Activated naive CD8-positive, alpha-beta T cell (primary cell): ENCODE measurements around the gene NHERF1.
A peak's percentile ranks its signal among the peaks of the same experiment; 100 is the strongest.

Experiments
- H3K27ac Mint-ChIP-seq: one replicate; pipeline ENCODE4 v1.8.0; 2021; ENCODE audit warnings: mixed read lengths
- H3K27me3 Mint-ChIP-seq: one replicate; pipeline ENCODE4 v1.8.0; 2021; ENCODE audit warnings: mixed read lengths
- H3K36me3 Mint-ChIP-seq: one replicate; pipeline ENCODE4 v1.8.0; 2021; ENCODE audit warnings: mixed read lengths
- H3K4me1 Mint-ChIP-seq: one replicate; pipeline ENCODE4 v1.8.0; 2021; ENCODE audit warnings: low read depth, mixed read lengths
- H3K4me3 Mint-ChIP-seq: one replicate; pipeline ENCODE4 v1.8.0; 2021; ENCODE audit warnings: mild to moderate bottlenecking, mixed read lengths
- H3K9me3 Mint-ChIP-seq: one replicate; pipeline ENCODE4 v1.8.0; 2021; ENCODE audit warnings: low read depth, mixed read lengths

The NHERF1 gene

GRCh38 chr17:74739227-74739831 lies 9.1 kb upstream of the NHERF1 start:
- Mint-ChIP-seq H3K27ac (peak overlapping the region; percentile 81), H3K27me3 (no peaks in the 10 kb centered on the region), H3K36me3 (no peaks in the 10 kb centered on the region), H3K4me3 (peak overlapping the region; percentile 85), H3K9me3 (no peaks in the 10 kb centered on the region), H3K4me1 (peaks cover 68% of the 10 kb centered on the region)

- Mint-ChIP-seq H3K9me3 (no peaks in the 10 kb centered on the region), H3K27ac (peak overlapping the region; percentile 58), H3K36me3 (no peaks in the 10 kb centered on the region), H3K4me1 (peaks cover 72% of the 10 kb centered on the region), H3K4me3 (no peak overlapping the region), H3K27me3 (no peaks in the 10 kb centered on the region)
These were observed 8.3 kb upstream of the NHERF1 start for GRCh38 chr17:74740173-74740572.

- H3K4me1 Mint-ChIP-seq = peaks cover 72% of the 10 kb centered on the region
- H3K27me3 Mint-ChIP-seq = no peaks in the 10 kb centered on the region
- peak overlapping the region; percentile 10 for H3K27ac Mint-ChIP-seq
- no peak overlapping the region for H3K4me3 Mint-ChIP-seq
- no peaks in the 10 kb centered on the region for H3K36me3 Mint-ChIP-seq
- H3K9me3 Mint-ChIP-seq = no peaks in the 10 kb centered on the region
These were observed 7.6 kb upstream of the NHERF1 start for GRCh38 chr17:74740641-74741387.

GRCh38 chr17:74742153-74742515 lies 6.3 kb upstream of the NHERF1 start:
- Mint-ChIP-seq H3K4me3 (peak overlapping the region; percentile 48), H3K4me1 (peaks cover 81% of the 10 kb centered on the region), H3K27me3 (no peaks in the 10 kb centered on the region), H3K9me3 (no peaks in the 10 kb centered on the region), H3K36me3 (no peaks in the 10 kb centered on the region), H3K27ac (peak overlapping the region; percentile 91)

- H3K36me3 Mint-ChIP-seq = no peaks in the 10 kb centered on the region
- H3K27me3 Mint-ChIP-seq = no peaks in the 10 kb centered on the region
- peak overlapping the region; percentile 76 for H3K4me3 Mint-ChIP-seq
- H3K27ac Mint-ChIP-seq = peak overlapping the region; percentile 91
- peaks cover 81% of the 10 kb centered on the region for H3K4me1 Mint-ChIP-seq
- no peaks in the 10 kb centered on the region for H3K9me3 Mint-ChIP-seq
These were observed 5.4 kb upstream of the NHERF1 start for GRCh38 chr17:74742978-74743545.

GRCh38 chr17:74743755-74744154 lies 4.7 kb upstream of the NHERF1 start:
- H3K9me3 Mint-ChIP-seq = no peaks in the 10 kb centered on the region
- no peaks in the 10 kb centered on the region for H3K27me3 Mint-ChIP-seq
- H3K4me1 Mint-ChIP-seq = peaks cover 75% of the 10 kb centered on the region
- peak overlapping the region; percentile 76 for H3K4me3 Mint-ChIP-seq
- peak overlapping the region; percentile 91 for H3K27ac Mint-ChIP-seq
- H3K36me3 Mint-ChIP-seq = no peaks in the 10 kb centered on the region

- Mint-ChIP-seq H3K9me3 (no peaks in the 10 kb centered on the region), H3K4me3 (no peak overlapping the region), H3K27ac (peak overlapping the region; percentile 10), H3K4me1 (peaks cover 69% of the 10 kb centered on the region), H3K27me3 (no peaks in the 10 kb centered on the region), H3K36me3 (no peaks in the 10 kb centered on the region)
These were observed 4.1 kb upstream of the NHERF1 start for GRCh38 chr17:74744349-74744713.

- peak overlapping the region; percentile 30 for H3K4me3 Mint-ChIP-seq
- no peaks in the 10 kb centered on the region for H3K36me3 Mint-ChIP-seq
- H3K27me3 Mint-ChIP-seq = no peaks in the 10 kb centered on the region
- H3K4me1 Mint-ChIP-seq = peaks cover 66% of the 10 kb centered on the region
- peak overlapping the region; percentile 10 for H3K27ac Mint-ChIP-seq
- H3K9me3 Mint-ChIP-seq = no peaks in the 10 kb centered on the region
These were observed 3.5 kb upstream of the NHERF1 start for GRCh38 chr17:74744714-74745547.

- Mint-ChIP-seq H3K27ac (no peak overlapping the region), H3K4me1 (peaks cover 61% of the 10 kb centered on the region), H3K4me3 (no peak overlapping the region), H3K9me3 (no peaks in the 10 kb centered on the region), H3K36me3 (no peaks in the 10 kb centered on the region), H3K27me3 (no peaks in the 10 kb centered on the region)
These were observed 2.8 kb upstream of the NHERF1 start for GRCh38 chr17:74745548-74746177.

- no peaks in the 10 kb centered on the region for H3K36me3 Mint-ChIP-seq
- H3K27me3 Mint-ChIP-seq = no peaks in the 10 kb centered on the region
- H3K9me3 Mint-ChIP-seq = no peaks in the 10 kb centered on the region
- H3K4me3 Mint-ChIP-seq = peak overlapping the region; percentile 74
- H3K4me1 Mint-ChIP-seq = peaks cover 63% of the 10 kb centered on the region
- H3K27ac Mint-ChIP-seq = peak overlapping the region; percentile 58
These were observed 2.1 kb upstream of the NHERF1 start for GRCh38 chr17:74746376-74746775.

- Mint-ChIP-seq H3K9me3 (no peaks in the 10 kb centered on the region), H3K27me3 (no peaks in the 10 kb centered on the region), H3K4me1 (peaks cover 63% of the 10 kb centered on the region), H3K36me3 (no peaks in the 10 kb centered on the region), H3K27ac (peak overlapping the region; percentile 58), H3K4me3 (peak overlapping the region; percentile 74)
These were observed 1.5 kb upstream of the NHERF1 start for GRCh38 chr17:74746922-74747321.

- Mint-ChIP-seq H3K27me3 (no peaks in the 10 kb centered on the region), H3K36me3 (no peaks in the 10 kb centered on the region), H3K4me1 (peaks cover 62% of the 10 kb centered on the region), H3K4me3 (peak overlapping the region; percentile 74), H3K9me3 (no peaks in the 10 kb centered on the region), H3K27ac (no peak overlapping the region)
These were observed 224 bp upstream of the NHERF1 start for GRCh38 chr17:74748279-74748528.

- H3K27me3 Mint-ChIP-seq = no peaks in the 10 kb centered on the region
- peak overlapping the region; percentile 94 for H3K27ac Mint-ChIP-seq
- peak overlapping the region; percentile 93 for H3K4me3 Mint-ChIP-seq
- H3K36me3 Mint-ChIP-seq = no peaks in the 10 kb centered on the region
- H3K9me3 Mint-ChIP-seq = no peaks in the 10 kb centered on the region
- peaks cover 62% of the 10 kb centered on the region for H3K4me1 Mint-ChIP-seq
These were observed 1.0 kb downstream of the NHERF1 start for GRCh38 chr17:74749279-74750038.

- H3K4me1 Mint-ChIP-seq = peaks cover 63% of the 10 kb centered on the region
These were observed 1.6 kb downstream of the NHERF1 start for GRCh38 chr17:74750039-74750326.

More at GRCh38 chr17:74750039-74750326, 1.6 kb downstream of the NHERF1 start:
- Mint-ChIP-seq H3K4me3 (peak overlapping the region; percentile 93), H3K27ac (peak overlapping the region; percentile 94), H3K27me3 (no peaks in the 10 kb centered on the region), H3K9me3 (no peaks in the 10 kb centered on the region), H3K36me3 (no peaks in the 10 kb centered on the region)
